GM19025 (cell line): ENCODE data around the gene PARG.
"Not testable (repeated sequence)": the region's sequence is repeated elsewhere in the genome, so short reads cannot be mapped to it uniquely, and the experiment has no call there.

Source experiments
- ATAC-seq: cut with Tn5 transposase; IDR thresholded peaks from one replicate; pipeline ENCODE4 v1.9.1; 2021; ENCODE audit warnings: mild to moderate bottlenecking, low read depth, moderate library complexity; ENCODE audit not compliant: unreplicated experiment

The PARG gene

GRCh38 chr10:49908290-49909080, 33.3 kb downstream of the PARG start:
- not testable (repeated sequence) for ATAC-seq

GRCh38 chr10:49903829-49904228, 38.0 kb downstream of the PARG start:
- not testable (repeated sequence) for ATAC-seq

GRCh38 chr10:49900406-49900805, 41.4 kb downstream of the PARG start:
- ATAC-seq = not testable (repeated sequence)

DNA sequence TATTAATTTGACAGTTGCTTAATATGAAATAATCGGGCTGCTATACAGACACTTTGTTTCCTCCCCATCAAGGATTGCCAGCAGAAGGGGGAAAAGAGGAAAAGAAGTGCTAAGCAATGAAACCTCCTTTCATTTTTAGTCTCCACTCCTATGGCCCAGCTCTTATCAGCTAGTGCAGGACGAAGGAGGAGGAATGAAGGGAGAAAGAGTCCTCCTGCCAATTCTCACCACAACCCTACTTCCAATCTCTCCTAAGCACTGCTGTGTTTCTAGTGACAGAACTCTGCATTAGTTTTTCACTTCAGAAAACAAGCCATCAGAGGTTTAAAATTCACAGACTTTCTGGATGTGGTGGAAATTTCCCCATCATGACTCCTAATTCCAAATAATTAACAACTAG, 41.8 kb downstream of the PARG start:
- ATAC-seq = not testable (repeated sequence)

DNA sequence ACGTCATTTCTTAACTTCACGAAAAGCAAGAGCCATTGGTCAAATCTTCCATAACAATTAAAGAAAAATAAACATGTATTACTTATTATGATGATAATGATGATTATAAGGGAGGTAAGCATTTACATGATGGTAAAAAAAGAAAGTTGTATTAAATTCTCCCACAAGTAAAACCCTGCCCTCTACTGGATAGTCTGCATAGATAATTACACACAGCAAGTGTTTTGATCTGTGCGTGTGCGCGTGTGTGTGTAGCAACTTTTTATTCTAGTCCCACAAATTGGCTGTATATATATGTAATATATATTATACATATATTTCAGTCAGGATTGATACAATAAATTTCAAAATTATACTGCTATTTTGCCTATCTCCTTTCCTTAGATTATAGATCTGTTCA, 51.8 kb downstream of the PARG start:
- not testable (repeated sequence) for ATAC-seq

DNA sequence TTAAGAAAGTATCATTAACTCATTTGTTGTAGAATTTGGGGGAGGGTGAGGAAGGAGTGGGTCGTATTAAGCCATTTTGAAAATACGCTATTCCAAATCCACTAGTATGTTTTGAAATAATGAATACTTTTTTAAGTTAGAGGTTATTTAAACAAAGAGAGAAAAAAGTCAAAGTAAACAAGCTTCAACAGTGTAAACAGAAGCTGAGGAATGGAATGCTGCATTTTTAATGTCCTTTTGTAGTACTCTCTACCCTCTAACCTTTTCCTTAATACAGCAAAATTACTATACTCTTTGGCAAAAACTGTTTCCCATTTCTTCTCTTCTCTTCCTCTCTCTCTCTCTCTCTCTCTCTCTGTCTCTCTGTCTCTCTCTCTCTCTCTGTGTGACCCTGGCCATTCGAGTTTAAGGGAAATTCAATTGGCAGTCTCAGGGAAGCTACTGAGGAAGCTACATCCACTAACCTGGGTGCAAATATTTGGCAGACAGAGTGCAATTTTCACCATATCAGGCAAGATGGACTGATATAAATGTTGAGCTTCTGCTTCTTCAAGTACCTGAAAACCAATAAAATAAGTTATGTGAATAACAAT, 57.0 kb downstream of the PARG start:
- ATAC-seq = not testable (repeated sequence)

GRCh38 chr10:49883852-49884251, 58.0 kb downstream of the PARG start:
- ATAC-seq = not testable (repeated sequence)

DNA sequence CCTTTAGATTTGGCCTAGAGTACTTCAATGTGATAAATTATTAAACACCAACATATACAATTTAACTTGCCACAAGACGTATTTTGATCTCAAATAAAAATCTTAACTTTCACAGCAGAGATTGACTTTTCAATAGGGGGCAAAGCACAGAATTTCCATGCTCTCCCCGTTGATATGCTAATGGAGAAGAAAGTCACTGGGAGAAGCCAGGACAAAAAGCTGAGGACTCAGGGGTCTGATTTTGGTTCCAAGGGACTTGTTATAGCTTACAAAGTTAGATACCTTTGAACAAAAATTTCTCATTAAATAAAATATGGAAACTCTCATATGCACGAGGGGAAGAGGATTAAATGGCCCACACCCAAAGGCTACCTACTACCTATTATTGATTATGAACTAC, 59.5 kb downstream of the PARG start:
- ATAC-seq = not testable (repeated sequence)

DNA sequence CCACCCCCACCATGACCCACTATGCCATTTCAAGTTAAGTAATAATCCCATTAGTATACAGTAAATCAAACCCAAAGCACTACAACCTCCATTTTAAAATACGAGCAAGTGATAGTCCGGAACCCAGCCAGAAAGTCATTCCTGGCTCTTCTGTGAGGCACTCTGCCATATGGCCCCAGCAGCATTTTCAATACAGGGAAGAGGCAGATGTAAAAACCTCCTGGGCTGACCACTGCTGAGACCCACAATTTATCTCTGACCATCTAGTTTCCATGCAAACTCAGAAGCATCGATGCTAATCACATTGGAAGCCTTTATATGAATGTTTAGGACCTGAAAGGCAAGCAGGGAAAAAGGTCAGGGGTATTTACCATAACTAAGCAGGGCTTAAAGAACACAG, 69.1 kb downstream of the PARG start:
- not testable (repeated sequence) for ATAC-seq

- not testable (repeated sequence) for ATAC-seq
Measured at GRCh38 chr10:49871462-49871861, 70.4 kb downstream of the PARG start.

- ATAC-seq = not testable (repeated sequence)
Measured at GRCh38 chr10:49859933-49860332, 81.9 kb downstream of the PARG start.

DNA sequence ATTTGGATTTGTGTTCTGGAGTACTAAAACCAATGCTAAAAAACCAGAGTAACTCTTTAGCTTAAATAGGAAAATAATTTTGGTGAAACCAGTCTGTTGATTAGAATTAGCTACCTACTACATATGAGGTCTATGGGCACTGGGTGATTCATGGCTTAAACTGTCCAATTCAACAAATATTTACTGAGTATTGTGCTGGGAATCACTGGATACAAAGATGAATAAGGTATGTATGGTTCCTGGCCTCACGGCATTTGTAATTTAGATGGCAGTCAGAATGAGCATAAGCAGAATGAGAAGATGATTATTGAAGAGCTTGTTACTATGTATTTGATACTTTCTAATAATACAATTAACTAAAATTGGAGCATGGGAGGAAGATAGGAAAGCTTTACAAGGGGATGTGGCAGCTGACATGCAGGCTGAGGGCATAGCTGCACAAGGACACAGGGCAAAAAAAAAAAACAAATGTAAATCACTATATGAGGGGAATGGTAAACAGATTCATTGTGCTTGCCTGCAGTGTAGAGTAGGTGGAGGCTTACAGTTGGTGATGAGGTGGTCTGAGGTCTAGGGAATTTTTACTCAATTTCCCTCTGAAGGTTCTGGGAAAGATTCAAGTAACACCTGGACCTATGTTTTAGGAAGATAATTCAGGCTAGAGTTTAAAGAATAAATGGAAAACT, 83.0 kb downstream of the PARG start:
- not testable (repeated sequence) for ATAC-seq

DNA sequence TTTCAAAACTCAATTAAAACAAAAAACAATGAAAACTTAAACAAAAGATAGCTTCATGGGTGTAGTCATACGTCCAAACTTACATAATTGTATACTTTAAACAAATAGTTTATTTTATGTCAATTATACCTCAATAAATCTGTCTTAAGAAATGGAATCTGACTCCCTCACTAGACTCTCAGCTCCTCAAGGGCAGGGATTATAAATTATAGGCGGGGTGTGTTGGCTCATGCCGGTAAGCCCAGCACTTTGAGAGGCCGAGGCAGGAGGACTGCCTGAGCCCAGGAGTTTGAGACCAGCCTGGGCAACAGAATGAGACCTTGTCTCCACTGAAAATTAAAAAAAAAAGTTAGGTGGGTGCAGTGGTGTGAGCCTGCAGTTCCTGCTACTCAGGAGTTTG, 92.3 kb downstream of the PARG start:
- ATAC-seq = not testable (repeated sequence)

DNA sequence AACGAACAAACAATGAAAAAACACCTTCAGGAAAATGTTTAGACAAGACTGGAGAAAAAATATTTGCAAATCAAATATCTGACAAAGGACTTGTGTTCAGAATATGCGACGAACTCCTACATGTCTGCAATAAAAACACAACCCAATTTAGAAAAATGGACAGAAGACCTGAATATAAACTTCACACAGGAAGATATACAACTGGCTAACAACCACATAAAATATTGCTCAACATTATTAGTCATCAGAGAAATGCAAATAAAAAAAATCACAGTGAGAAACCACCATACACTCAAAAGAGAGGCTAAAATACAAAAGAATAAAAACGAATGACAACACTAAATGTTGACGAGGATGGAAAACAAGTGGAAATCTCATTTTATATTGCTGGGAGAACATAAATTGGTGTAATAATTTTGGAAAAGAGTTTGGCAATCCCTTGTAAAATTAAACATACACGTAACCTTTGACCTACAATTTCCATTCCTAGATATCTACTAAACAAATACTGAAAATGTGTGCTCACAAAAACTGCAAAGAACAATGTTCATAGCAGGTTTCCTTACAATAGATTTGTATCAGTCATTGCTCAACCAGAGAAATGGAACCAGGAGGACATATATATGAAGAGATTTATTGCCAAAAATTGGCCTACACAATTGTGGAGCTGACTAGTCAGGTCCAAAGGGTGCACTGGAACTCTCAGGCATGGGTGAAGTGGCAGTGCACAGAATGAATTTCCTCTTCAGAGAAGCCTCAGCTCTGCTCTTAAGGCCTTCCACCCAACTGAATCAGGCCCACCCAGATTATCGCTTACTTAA, 96.8 kb downstream of the PARG start:
- ATAC-seq = no peak

- ATAC-seq = not testable (repeated sequence)
Measured at GRCh38 chr10:49842333-49842628, 99.5 kb downstream of the PARG start.

- ATAC-seq = no peak
Measured at GRCh38 chr10:49841615-49842332, 100.1 kb downstream of the PARG start.

GRCh38 chr10:49837685-49838084, 104.1 kb downstream of the PARG start:
- no peak for ATAC-seq

GRCh38 chr10:49837051-49837478, 104.8 kb downstream of the PARG start:
- no peak for ATAC-seq

- no peak for ATAC-seq
Measured at GRCh38 chr10:49834976-49835375, 106.9 kb downstream of the PARG start.

DNA sequence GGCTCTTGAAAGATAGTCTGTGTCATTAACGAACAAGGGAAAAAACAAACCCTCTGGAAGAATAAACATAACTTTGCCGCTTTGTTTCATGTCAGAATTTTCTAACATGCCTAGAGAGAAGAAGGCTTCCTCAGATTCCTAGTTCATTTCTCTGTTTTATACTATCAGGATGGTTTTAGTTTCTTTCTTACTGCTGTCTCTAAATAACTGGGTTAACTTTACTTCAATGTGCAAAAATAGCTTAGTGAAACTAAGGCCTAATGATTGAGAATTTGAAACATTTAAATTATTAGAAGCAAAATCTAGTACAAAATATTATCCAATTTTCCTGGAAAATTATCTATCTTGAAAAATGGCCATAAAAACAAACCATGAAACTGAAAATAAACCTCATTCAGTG, 107.6 kb downstream of the PARG start:
- ATAC-seq = no peak
